Vagina (tissue), 2 donors: ENCODE results near the gene ZCCHC14.

Experiments
- CTCF ChIP-seq, 3 experiments: fragments of 450-650 bp in 2 of 3; fragments of 200-600 bp in 1 of 3; sonication (generic) in 1 of 3; IDR thresholded peaks; one replicate each; pipeline ENCODE4 v1.5.1; 2017 to 2019; ENCODE audit warnings: antibody characterized with exemption in 3 of 3, mild to moderate bottlenecking in 2 of 3, moderate library complexity in 2 of 3
- POLR2A ChIP-seq, 2 donors: fragments of 450-650 bp; IDR thresholded peaks; one replicate each; pipeline ENCODE4 v1.6.1; 2017; ENCODE audit warnings: antibody characterized with exemption in 2 of 2, mild to moderate bottlenecking in 2 of 2, moderate library complexity in 2 of 2

DNA sequence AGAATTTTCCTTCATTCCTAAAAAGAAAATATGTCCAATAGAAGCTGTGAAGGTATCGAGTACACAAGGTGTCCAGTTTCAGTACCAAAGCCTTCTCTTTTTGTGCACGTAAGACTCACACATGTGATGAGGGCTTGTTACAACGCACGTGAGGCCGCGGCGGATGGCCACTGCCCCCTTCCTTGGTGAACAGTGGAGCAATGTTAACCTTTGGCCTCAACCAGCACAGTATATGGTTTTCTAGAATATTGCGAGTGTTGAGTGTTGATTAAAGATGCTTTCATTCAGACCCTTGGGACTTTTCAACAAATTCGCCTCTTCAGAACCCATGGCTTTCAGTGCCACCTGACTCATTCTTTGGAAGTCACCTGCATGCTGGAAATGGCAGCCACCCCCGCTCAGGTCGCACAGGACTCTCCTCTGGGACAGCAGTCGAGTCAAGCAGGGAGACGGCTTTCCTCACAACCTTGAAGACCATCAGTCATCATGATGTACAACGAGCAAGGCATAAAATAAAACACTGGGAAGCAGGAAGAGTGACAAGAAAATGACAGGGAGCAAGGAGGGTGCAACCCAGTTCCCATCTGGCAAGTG is 86.2 kb downstream of the ZCCHC14 start:
- TF ChIP-seq CTCF (IDR thresholded peaks at IDR 0.05), result no peak
- no peak for TF ChIP-seq POLR2A (IDR thresholded peaks at IDR 0.05)
